ENCODE results near the gene CHIC2. TPM values are rescaled to one million over a fixed set of nuclear protein-coding genes. Genes with fewer than 3 reads are reported as not detected.

CHIC2 gene
- total RNA-seq, 4 donors from 2014 or later, result 31.3 to 42.7 (median 33.0) TPM

DNA sequence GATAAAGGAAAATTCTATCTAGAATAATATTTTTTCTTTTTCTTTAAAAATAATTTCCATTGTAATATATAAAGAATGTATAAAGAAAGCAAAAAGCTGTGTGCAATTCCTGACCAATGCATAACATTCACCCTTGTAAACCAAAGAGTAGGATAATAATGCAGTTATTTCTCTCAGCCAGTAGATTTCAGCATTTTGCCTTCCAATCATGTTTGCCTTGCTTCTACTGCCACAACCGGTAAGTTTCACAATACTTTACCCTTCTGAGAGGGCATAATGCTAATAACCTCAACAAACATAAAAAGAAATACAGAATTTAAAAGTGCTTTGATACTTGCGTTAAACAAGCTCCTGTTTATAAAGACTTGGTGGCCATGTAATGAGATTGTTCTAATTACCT lies 59.9 kb downstream of the CHIC2 start:
- Histone ChIP-seq H3K27ac (no peak overlapping the region), H3K4me1 (peaks cover 0 to 2% of the 10 kb centered on the region in 2 donors), H3K27me3 (no peaks in the 10 kb centered on the region), H3K36me3 (no peaks in the 10 kb centered on the region), H3K4me3 (replicated peaks in 1 of 3) (no peak overlapping the region), H3K9me3 (no peaks in the 10 kb centered on the region)
- DNase-seq, result no peak
- intact Hi-C loops (cut with DNase I), result no loop called here
- no peak for TF ChIP-seq CTCF (IDR thresholded peaks at IDR 0.05)
- WGBS, 2 donors, result 91 to 94% methylated on average over 2 of the region's 2 CpGs

GRCh38 chr4:54001668-54002365 lies 62.6 kb downstream of the CHIC2 start:
- Histone ChIP-seq H3K4me1 (peaks cover 0 to 2% of the 10 kb centered on the region in 2 donors), H3K27me3 (no peaks in the 10 kb centered on the region), H3K27ac (no peak overlapping the region), H3K9me3 (no peaks in the 10 kb centered on the region), H3K4me3 (replicated peaks in 1 of 3) (no peak overlapping the region), H3K36me3 (no peaks in the 10 kb centered on the region)
- WGBS, 2 donors, result 76 to 80% methylated on average over 10 of the region's 10 CpGs
- intact Hi-C loops (cut with DNase I), result no loop called here
- TF ChIP-seq POLR2A (IDR thresholded peaks at IDR 0.05) (no peak), CTCF (IDR thresholded peaks at IDR 0.05) (no peak)
- DNase-seq, result no peak

DNA sequence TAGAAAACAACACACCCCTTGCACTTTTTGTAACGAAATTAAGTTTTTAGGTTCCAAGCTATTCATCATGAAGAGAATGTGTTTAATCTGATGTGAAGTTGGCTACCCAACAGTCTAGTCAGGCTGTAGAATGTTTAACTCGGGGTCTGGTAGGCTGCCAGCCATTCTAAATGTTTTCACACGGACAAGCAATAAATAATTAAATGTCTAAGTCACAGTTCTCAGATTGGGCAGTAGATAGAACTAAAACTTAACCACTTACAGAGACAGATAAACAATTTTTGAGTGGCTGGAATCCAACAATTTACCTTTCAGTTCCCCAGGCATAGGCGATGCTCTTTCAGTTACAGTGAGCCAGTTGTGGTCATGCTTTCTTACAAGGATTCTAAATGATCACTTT lies 66.5 kb downstream of the CHIC2 start:
- Histone ChIP-seq H3K9me3 (no peaks in the 10 kb centered on the region), H3K4me1 (peaks cover 0 to 2% of the 10 kb centered on the region in 2 donors), H3K4me3 (replicated peaks in 1 of 3) (no peak overlapping the region), H3K36me3 (no peaks in the 10 kb centered on the region), H3K27me3 (no peaks in the 10 kb centered on the region), H3K27ac (no peak overlapping the region)
- intact Hi-C loops (cut with DNase I), result no loop called here
- 83 to 84% methylated on average over 4 of the region's 4 CpGs for WGBS, 2 donors
- no peak for TF ChIP-seq CTCF (IDR thresholded peaks at IDR 0.05)
- no peak for TF ChIP-seq POLR2A (IDR thresholded peaks at IDR 0.05)
- DNase-seq, result no peak

DNA sequence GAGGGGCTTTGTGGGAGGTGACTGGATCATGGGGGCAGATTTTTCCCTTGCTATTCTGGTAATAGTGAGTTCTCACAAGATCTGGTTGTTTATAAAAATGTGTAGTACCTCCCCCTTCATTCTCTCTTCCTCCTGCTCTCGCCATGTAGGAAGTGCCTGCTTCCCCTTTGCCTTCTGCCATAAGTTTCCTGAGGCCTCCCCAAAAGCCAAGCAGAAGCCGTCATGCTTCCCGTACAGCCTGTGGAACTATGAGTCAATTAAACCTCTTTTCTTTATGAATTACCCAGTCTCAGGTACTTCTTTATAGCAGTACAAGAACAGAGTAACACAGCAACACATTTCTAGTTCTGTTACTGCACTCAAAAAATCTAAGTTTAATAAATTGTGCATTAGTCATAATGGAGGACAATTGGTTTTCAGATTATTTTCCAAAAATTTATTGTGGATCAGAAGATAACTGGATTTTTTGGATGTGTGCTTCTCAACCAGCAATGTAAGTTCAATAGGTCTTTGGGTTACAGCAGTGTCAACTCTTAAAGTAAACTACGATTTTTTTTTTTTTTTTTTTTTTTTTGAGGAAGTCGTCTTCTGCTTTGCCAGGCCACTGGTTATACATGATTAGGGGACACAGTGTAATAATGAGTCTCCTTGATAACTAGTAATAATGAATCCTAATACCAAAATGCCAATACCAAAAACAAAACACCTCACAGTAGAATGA lies 69.9 kb downstream of the CHIC2 start:
- 83 to 85% methylated on average over 5 of the region's 5 CpGs for WGBS, 2 donors
- Histone ChIP-seq H3K27ac (no peak overlapping the region), H3K9me3 (no peaks in the 10 kb centered on the region), H3K4me3 (replicated peaks in 1 of 3) (no peak overlapping the region), H3K36me3 (no peaks in the 10 kb centered on the region), H3K4me1 (no peaks in the 10 kb centered on the region), H3K27me3 (no peaks in the 10 kb centered on the region)
- no peak for DNase-seq
- intact Hi-C loops (cut with DNase I), result no loop called here
- no peak for TF ChIP-seq CTCF (IDR thresholded peaks at IDR 0.05)
- no peak for TF ChIP-seq POLR2A (IDR thresholded peaks at IDR 0.05)

DNA sequence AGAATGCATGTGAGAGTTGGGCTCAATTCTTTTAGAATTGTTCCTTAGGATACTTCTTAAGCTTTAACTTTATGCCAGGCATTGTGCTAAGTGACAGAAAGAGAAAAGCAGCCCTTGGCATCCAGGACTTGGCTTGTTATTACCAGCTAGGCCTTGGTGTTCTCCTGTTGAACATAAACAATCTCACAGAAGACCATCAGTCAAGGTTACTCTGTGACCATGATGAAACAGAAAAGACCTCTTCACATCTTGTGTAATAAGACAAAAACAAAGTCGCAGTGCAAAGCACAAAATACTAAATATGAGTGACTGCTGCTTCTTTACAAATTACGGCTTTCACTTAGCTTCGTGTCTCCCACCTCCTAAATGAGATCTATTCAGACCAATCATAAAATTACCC lies 71.6 kb downstream of the CHIC2 start:
- H3K36me3 ChIP-seq, result no peaks in the 10 kb centered on the region
- H3K27me3 ChIP-seq, result no peaks in the 10 kb centered on the region
- H3K9me3 ChIP-seq, result no peaks in the 10 kb centered on the region
- no peak for DNase-seq
- H3K4me1 ChIP-seq, result no peaks in the 10 kb centered on the region
- intact Hi-C loops (cut with DNase I), result no loop called here
- TF ChIP-seq POLR2A (IDR thresholded peaks at IDR 0.05) (no peak), CTCF (IDR thresholded peaks at IDR 0.05) (no peak)
- WGBS, 2 donors, result 95 to 97% methylated on average over 3 of the region's 3 CpGs
- H3K4me3 ChIP-seq (replicated peaks in 1 of 3), result no peak overlapping the region
- H3K27ac ChIP-seq, result no peak overlapping the region
